Keratinocyte (primary cell): ENCODE results near the gene KRTAP10-11. TPM values are rescaled to one million over a fixed set of nuclear protein-coding genes. Genes with fewer than 3 reads are reported as not detected.

ENCODE experiments used
- DNase-seq: peaks from one replicate; pipeline ENCODE4 v3.0.0-alpha.2; 2011; ENCODE audit warnings: low read depth, missing footprints, low spot score
- FAIRE-seq: peaks from 2 replicates; lab custom pipeline; 2011; peaks lifted over from hg19 to GRCh38; lab: Jason Lieb, UNC
- H2AFZ ChIP-seq: 2 replicates; pipeline ENCODE4 v1.6.0; 2012; ENCODE audit warnings: low read length, control low read depth, inconsistent platforms; ENCODE audit not compliant: control insufficient read depth
- H3K27ac ChIP-seq: 2 replicates; pipeline ENCODE4 v1.5.1; 2011; ENCODE audit warnings: low read length; ENCODE audit not compliant: control insufficient read depth, insufficient read depth
- H3K27me3 ChIP-seq: 3 replicates; pipeline ENCODE4 v1.6.0; 2011; ENCODE audit warnings: low read length; ENCODE audit not compliant: control insufficient read depth, insufficient read depth; ENCODE audit errors: extremely low read depth
- H3K36me3 ChIP-seq, 2 experiments: 2 replicates in 1 of 2; 3 replicates in 1 of 2; pipeline ENCODE4 v1.5.1; 2011; ENCODE audit warnings: low read length in 2 of 2, mild to moderate bottlenecking in 1 of 2; ENCODE audit not compliant: control insufficient read depth in 2 of 2, insufficient read depth in 2 of 2; ENCODE audit errors: extremely low read depth in 1 of 2
- H3K4me1 ChIP-seq: 3 replicates; pipeline ENCODE4 v1.5.1; 2011; ENCODE audit warnings: low read length; ENCODE audit not compliant: control insufficient read depth, insufficient read depth; ENCODE audit errors: extremely low read depth
- H3K4me2 ChIP-seq: 3 replicates; pipeline ENCODE4 v1.6.0; 2011; ENCODE audit warnings: low read depth, low read length; ENCODE audit not compliant: control insufficient read depth, insufficient read depth; ENCODE audit errors: extremely low read depth
- H3K4me3 ChIP-seq, 3 experiments: fragments of 200-600 bp in 1 of 3; sonication (generic) in 1 of 3; 2 replicates in 2 of 3; 3 replicates in 1 of 3; pipeline ENCODE4 v1.5.1; 2011 to 2016; ENCODE audit warnings: low read length in 3 of 3, mild to moderate bottlenecking in 3 of 3, control low read depth in 2 of 3, inconsistent platforms in 1 of 3, low read depth in 1 of 3, mixed read lengths in 1 of 3, mixed run types in 1 of 3, moderate library complexity in 1 of 3; ENCODE audit not compliant: control insufficient read depth in 2 of 3, insufficient read depth in 2 of 3; ENCODE audit errors: extremely low read depth in 1 of 3
- H3K79me2 ChIP-seq: 2 replicates; pipeline ENCODE4 v1.6.0; 2012; ENCODE audit warnings: low read length; ENCODE audit not compliant: control insufficient read depth, insufficient read depth
- H3K9ac ChIP-seq: 3 replicates; pipeline ENCODE4 v1.6.0; 2011; ENCODE audit warnings: low read length; ENCODE audit not compliant: control insufficient read depth, insufficient read depth; ENCODE audit errors: extremely low read depth
- H3K9me1 ChIP-seq: 3 replicates; pipeline ENCODE4 v1.6.0; 2011; ENCODE audit warnings: low read length; ENCODE audit not compliant: control insufficient read depth, insufficient read depth; ENCODE audit errors: extremely low read depth
- H3K9me3 ChIP-seq: 2 replicates; pipeline ENCODE4 v1.5.1; 2012; ENCODE audit warnings: low read depth, low read length; ENCODE audit not compliant: control insufficient read depth
- H4K20me1 ChIP-seq: 3 replicates; pipeline ENCODE4 v1.6.0; 2011; ENCODE audit warnings: low read length; ENCODE audit not compliant: control insufficient read depth, insufficient read depth; ENCODE audit errors: extremely low read depth
- EZH2 ChIP-seq: IDR thresholded peaks from one replicate; pipeline ENCODE4 v1.6.1; 2012; ENCODE audit warnings: inconsistent platforms, mild to moderate bottlenecking, low read length, moderate library complexity
- dilution Hi-C: fragments of 300-500 bp; cut with MboI; formaldehyde crosslinking; loops from one replicate; pipeline ENCODE4 v1.7.0; 2020; ENCODE audit warnings: low sequenced_read_pairs; ENCODE audit not compliant: extremely low pct_ligation_motif_present
- polyA plus RNA-seq, 5 experiments: library from polyadenylated mRNA; depleted of rRNA in 3 of 5; stranded (reverse) in 3 of 5; stranded (forward) in 1 of 5; unstranded in 1 of 5; fragments of >200 nt; gene quantifications; 1 replicate in 1 of 5; 2 replicates in 3 of 5; 3 replicates in 1 of 5; pipeline versions ENCODE4 v1.2.1 to v1.2.3, GENCODE V29; 2011 to 2012; ENCODE audit warnings: missing spikeins in 2 of 5, low read depth in 1 of 5, low replicate concordance in 1 of 5
- TF ChIP-seq, protein P1 (sequence below), 3 experiments: IDR thresholded peaks in 1 of 3; conservative IDR thresholded peaks in 1 of 3; optimal IDR thresholded peaks in 1 of 3; 2 replicates in 2 of 3; 3 replicates in 1 of 3; pipeline versions ENCODE3 to v1.5.1; 2011; ENCODE audit warnings: low read length in 3 of 3, mild to moderate bottlenecking in 3 of 3, moderate library complexity in 2 of 3, control low read depth in 1 of 3, inconsistent platforms in 1 of 3; ENCODE audit not compliant: insufficient read depth in 2 of 3; ENCODE audit errors: extremely low read depth in 1 of 3

KRTAP10-11 gene
- polyA plus RNA-seq, 1 donor (not counting 4 experiments of a cell fraction or from before 2014, with no cell fraction given) = not detected

DNA sequence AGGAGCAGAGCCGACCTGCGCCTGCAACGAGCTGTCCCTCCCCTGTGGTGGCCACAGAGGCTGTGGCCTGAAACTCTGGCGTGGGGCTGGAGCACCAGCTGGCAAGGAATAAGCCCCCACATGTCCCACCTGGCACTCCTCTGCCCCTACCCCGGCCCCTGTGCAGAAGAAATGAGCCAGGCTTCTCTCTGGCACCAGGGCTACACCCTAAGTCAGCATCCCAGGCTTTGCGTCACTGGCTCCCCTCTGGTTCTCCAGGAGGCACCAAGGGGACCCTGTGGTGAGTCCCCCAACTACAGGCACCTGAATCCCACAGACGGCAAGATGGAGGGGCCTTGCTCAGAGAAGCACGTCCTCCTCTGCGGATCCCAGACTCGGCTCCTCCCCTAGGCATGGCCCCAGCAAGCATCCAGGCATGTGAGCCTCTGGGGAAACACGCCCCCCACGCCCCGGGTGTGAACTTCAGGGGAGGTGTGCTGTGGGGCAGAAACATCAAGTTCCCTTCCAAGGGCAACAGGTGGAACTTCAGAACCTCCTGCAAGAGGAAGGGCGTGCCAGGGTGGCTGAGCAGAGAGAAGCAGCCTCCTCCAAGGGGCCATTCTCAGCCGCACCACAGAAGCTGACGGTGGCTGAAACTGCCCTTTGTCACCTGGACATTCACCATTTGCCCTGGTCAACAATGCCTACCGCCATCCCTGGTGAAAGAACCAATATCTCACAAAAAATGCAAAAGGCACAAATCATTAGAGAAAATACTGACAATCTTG lies 42.9 kb upstream of the KRTAP10-11 start:
- no peak for DNase-seq

DNA sequence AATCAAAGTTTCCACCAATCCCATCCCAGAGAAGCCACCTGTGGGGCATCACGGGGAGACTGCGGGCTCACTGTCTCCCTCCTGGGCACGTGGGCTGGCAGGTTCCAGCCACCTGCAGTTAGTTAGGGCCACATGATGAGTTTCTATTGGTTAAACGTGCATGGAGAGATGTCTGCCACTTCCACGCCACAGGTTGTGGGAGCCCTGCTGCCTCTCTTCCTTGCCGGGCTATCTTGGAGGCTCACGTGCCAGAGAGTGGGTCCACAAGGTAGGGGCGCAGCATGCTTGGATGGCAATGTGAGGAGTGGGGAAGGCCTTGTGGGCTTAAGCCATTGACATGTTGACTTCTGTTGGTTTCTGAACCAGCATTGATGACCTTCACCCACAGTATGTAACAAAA lies 42.3 kb upstream of the KRTAP10-11 start:
- Histone ChIP-seq H4K20me1 (no peaks in the 10 kb centered on the region), H3K4me3 (no peak overlapping the region), H2AFZ (no peak overlapping the region), H3K79me2 (no peaks in the 10 kb centered on the region), H3K9ac (no peak overlapping the region), H3K4me1 (no peaks in the 10 kb centered on the region), H3K9me1 (no peaks in the 10 kb centered on the region), H3K9me3 (no peaks in the 10 kb centered on the region), H3K36me3 (no peaks in the 10 kb centered on the region), H3K27me3 (peaks cover 2% of the 10 kb centered on the region), H3K27ac (no peak overlapping the region), H3K4me2 (no peak overlapping the region)
- FAIRE-seq (no peak), DNase-seq (no peak)
- dilution Hi-C loops = no loop called here
- TF ChIP-seq EZH2 = no peak
- TF ChIP-seq, protein P1, sequence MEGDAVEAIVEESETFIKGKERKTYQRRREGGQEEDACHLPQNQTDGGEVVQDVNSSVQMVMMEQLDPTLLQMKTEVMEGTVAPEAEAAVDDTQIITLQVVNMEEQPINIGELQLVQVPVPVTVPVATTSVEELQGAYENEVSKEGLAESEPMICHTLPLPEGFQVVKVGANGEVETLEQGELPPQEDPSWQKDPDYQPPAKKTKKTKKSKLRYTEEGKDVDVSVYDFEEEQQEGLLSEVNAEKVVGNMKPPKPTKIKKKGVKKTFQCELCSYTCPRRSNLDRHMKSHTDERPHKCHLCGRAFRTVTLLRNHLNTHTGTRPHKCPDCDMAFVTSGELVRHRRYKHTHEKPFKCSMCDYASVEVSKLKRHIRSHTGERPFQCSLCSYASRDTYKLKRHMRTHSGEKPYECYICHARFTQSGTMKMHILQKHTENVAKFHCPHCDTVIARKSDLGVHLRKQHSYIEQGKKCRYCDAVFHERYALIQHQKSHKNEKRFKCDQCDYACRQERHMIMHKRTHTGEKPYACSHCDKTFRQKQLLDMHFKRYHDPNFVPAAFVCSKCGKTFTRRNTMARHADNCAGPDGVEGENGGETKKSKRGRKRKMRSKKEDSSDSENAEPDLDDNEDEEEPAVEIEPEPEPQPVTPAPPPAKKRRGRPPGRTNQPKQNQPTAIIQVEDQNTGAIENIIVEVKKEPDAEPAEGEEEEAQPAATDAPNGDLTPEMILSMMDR (optimal IDR thresholded peaks at IDR 0.05 in 1 of 3, IDR thresholded peaks at IDR 0.05 in 1 of 3, conservative IDR thresholded peaks at IDR 0.05 in 1 of 3; ENCODE audit: extremely low read depth in 1 of 3, insufficient read depth in 2 of 3, low read length in 3 of 3) = no peak

More for the DNA sequence above, 42.9 kb upstream of the KRTAP10-11 start:
- dilution Hi-C loops = no loop called here
- Histone ChIP-seq H3K9me3 (no peaks in the 10 kb centered on the region), H3K9ac (no peak overlapping the region), H3K27me3 (peaks cover 2% of the 10 kb centered on the region), H3K36me3 (no peaks in the 10 kb centered on the region), H3K4me2 (no peak overlapping the region), H3K4me3 (no peak overlapping the region), H2AFZ (no peak overlapping the region), H3K27ac (no peak overlapping the region), H3K4me1 (no peaks in the 10 kb centered on the region), H4K20me1 (no peaks in the 10 kb centered on the region), H3K79me2 (no peaks in the 10 kb centered on the region), H3K9me1 (no peaks in the 10 kb centered on the region)
- no peak for FAIRE-seq
- TF ChIP-seq EZH2 = no peak
- TF ChIP-seq, protein P1 (optimal IDR thresholded peaks at IDR 0.05 in 1 of 3, IDR thresholded peaks at IDR 0.05 in 1 of 3, conservative IDR thresholded peaks at IDR 0.05 in 1 of 3; ENCODE audit: extremely low read depth in 1 of 3, insufficient read depth in 2 of 3, low read length in 3 of 3) = no peak
